NCI-H1417 treated with DMSO at 0.1 percent for 48 hours (cell line): Measurements from ENCODE around the gene NLN.
"Not testable (repeated sequence)": the region's sequence is repeated elsewhere in the genome, so short reads cannot be mapped to it uniquely, and the experiment has no call there.

Experiments
- DNase-seq: peaks from one replicate; lab custom pipeline; 2025; lab: John Stamatoyannopoulos, UW

The NLN gene

GRCh38 chr5:65721720-65722574 is at the start of gene NLN, which contains the start of gene SGTB:
Gene NLN (plus strand): TSS chr5:65722205. CDS start chr5:65722374, 169 bp downstream.
Gene SGTB (minus strand): TSS chr5:65722109. CDS start chr5:65720807, 1,302 bp downstream.
- no peak for DNase-seq

GRCh38 chr5:65672796-65673195 is 49.2 kb upstream of the NLN start:
- no peak for DNase-seq

DNA sequence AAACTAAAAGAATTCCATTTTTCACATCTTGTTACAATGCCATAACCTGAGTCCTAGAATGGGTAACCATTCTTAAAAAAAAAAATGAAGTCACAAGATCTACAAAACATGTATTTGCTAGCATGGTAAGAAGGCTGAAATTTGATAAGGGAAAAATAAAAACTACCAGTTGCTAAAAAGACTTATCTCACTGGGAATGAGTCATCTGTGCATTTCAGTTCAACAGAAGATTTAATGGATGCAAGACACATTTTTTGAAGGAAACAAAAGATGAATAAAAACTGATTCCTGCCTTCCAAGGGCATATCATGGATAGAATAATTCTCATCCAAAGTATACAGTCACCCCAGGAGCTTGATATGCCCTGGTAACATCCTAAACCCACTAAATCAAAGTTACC is 47.3 kb upstream of the NLN start:
- DNase-seq: no peak

GRCh38 chr5:65676056-65676455 is 45.9 kb upstream of the NLN start:
- DNase-seq: not testable (repeated sequence)

GRCh38 chr5:65682148-65682547 is 39.9 kb upstream of the NLN start:
- no peak for DNase-seq

DNA sequence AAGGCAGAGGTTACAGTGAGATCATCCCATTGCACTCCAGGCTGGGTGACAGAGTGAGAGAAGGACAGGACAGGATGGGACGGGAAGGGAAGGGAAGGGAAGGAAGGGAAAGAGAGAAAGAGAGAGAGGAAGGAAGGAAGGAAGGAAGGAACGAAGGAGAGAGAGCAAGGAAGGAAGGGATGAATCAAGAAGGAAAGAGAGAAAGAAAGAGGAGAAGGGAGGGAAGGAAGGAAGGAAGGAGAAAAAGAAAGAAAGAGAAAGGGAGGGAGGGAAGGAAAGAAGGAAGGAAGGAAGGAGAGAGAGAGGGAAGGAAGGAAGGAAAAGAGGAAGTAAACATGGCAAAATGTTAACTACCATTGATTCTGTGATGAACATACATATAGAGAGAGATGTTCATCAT is 28.9 kb upstream of the NLN start:
- no peak for DNase-seq

GRCh38 chr5:65695162-65695755 is 26.7 kb upstream of the NLN start:
- no peak for DNase-seq

- DNase-seq: no peak
These were observed 26.1 kb upstream of the NLN start for GRCh38 chr5:65695896-65696295.

GRCh38 chr5:65696892-65697291 is 25.1 kb upstream of the NLN start:
- no peak for DNase-seq

DNA sequence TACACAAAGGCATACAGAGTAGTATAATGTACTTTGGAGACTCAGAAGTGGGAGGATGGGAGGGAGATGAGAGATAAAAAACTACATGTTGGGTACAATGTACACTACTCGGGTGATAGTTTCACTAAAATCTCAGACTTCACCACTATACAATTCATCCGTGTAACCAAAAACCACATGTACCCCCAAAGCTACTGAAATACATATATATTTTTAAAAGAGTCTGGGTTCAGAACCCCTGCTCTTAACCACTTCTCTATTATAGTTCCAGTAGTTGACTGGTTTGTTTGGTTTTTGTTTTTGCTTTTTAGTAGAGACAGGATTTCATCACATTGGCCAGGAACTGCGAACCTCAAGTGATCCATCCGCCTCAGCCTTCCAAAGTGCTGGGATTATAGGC is 22.7 kb upstream of the NLN start:
- DNase-seq: no peak

DNA sequence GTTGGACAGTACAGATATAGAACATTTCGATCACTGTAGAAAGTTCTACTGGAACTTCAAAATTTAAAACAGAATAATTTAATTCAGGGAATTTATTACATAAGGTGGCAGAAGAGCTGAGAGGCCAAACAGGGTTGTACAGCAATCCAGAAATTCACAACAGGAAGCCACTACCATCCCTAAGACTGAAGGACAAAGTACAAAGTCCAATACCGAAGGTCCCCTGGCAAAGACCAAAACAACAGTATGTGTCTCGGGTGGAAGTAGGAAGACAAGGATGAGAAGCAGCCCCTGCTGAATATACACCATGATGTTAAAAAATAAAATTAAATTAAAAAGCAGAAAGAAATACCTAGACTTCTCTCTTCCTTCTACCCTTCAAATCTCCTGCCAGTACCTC is 20.0 kb upstream of the NLN start:
- DNase-seq: no peak

DNA sequence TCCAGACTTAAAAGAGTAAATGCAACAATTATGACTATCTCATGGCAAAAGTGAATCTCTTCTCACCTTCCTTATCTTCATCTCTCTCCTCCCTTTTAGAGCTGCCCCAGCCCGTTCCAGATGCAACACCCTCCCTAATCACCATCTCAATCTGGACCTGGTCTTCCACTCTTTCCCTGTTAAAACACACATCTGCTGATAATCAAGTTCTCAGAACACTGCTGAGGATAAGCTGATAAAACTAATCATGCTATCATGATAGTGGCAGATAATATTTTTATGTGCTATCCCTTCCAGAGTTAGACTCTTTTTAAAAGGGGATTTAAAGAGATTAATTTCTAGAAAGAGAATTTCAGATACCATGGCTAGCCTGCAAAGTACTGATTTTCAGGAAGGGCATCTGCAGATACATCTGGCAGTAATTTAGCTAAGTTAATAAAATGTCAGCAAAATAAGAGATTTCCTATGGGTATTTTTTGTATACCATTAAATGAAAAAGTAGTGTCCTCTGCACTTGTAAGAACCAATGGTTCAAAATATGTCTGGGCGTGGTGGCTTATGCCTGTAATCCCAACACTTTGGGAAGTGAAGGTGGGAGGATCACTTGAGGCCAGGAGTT is 17.3 kb upstream of the NLN start:
- no peak for DNase-seq

GRCh38 chr5:65707663-65708062 is 14.3 kb upstream of the NLN start:
- no peak for DNase-seq

GRCh38 chr5:65708145-65708544 is 13.9 kb upstream of the NLN start:
- no peak for DNase-seq

DNA sequence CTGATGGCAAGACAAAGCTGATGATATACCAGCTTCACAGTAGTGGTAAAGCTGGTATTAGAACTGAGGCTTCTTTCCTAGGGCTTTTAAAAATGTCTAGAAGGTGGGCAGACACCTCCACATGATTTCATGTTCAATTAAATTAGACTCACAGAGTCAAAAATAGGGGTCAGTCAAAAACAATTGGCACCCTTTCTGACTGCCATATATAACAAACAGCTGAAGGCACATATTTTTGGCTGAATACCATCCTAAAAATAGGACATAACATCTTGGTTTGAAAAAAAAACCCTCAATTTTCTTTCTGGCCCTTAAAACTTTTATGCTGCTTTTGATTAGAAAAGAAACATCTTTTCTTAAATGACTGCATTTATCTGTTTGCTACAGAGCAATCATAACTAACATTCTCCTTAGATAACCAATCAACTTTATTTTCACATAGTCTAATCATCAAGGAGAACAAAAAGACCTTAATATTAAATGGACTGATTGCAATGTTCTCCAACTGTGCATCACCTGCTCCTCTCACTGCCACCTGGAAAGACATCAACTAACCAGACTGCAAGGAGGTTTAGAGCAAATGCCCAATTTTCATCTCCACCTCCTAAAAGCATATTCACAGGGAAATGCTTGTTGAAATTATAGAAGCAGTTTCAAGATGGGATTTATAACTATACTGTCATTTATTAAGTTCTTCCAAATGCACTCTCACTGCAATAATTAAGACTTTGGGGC is 3.3 kb upstream of the NLN start:
- no peak for DNase-seq

DNA sequence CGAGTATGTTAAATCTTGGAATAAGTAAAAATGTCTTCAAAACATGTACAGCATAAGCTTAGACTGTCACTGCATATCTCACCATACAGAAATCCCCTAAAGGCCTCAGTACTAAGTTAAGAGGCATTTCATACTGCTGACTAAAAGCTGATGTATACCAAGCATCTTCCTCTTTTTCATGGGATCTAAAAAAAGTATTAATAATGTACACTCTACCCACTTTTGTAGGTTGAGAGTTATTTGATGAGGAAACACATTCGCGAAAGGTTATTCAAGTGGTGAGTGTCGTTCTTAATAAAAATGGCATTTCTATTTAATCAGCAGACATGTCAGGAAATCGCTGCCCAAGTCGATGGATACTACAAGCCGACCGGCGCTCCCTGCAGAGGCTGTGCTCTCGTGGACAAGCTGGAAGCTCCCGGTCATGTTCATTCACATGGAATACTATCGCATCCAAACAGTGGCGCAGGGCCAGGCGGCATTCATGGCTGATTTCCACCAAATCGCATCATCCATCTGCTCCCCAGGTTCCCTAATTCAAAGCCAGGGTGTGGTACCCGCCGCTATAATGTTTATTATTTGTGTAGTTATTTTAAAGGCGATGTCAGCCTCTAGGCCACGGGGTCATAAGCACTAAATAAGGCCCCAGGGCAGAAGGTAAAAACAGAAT is 820 bp upstream of the NLN start:
- DNase-seq: no peak

DNA sequence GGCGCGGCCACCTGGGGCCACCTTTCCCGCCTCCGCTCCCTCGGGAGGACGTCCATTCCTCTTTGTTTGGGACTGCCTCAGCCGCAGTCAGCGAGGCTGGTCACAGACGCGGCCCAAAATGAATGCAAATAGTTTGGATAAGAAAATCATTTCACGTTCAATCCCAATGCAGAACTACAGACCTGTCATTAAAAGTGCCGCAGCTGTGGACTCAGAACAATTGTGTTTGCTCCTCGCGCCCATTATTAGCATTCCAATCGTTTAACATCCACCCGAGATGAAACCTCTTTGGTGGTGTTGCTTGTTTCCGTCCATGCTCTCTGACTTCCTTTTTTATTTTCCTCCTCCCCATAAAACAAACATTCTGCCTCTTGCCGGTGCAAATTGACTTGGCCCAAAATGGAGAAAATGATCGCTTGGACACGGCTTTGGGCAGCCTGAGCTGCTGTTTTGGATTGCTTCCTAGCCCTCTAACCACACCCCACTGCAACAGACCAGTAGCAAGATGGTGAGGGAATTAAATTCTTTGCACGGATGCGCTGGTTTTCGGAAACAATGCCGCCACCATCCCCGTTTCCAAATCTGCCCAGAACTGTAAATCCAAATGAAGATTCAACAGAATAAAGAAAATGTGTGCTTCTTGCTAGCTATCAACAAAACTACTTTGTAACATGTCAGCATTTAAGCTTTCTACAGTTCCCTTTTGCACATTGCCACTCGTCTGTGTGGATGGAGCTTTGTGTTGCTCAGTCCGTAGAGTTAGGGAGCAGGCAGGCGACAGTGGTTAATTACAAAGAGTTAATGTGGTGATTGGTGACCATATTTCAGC is 784 bp downstream of the NLN start:
- DNase-seq: no peak

GRCh38 chr5:65727491-65728156 is 5.6 kb downstream of the NLN start:
- no peak for DNase-seq

DNA sequence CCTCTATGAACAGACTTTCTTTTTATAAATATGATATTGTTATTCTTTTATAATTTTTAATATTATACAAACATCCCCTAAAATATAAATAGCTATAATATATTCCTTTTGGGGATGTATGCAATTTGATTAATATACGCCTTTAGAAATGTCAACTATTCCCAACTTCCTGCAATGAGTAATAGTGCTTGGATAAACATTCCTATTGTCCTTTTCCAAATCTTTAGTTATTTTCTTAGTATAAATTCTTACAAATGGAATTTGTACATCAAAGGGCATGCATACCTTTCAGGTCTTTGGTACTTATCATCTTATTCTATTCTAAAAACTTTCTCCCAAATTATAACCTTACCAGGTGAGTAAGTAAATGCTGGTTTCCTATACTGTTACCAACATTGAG is 6.2 kb downstream of the NLN start:
- no peak for DNase-seq

GRCh38 chr5:65730910-65731309 is 8.9 kb downstream of the NLN start:
- no peak for DNase-seq
